ENCODE results near the gene VPS37C. TPM values are rescaled to one million over a fixed set of nuclear protein-coding genes. Genes with fewer than 3 reads are reported as not detected.
A peak's percentile ranks its signal among the peaks of the same experiment; 100 is the strongest.

The VPS37C gene
- total RNA-seq, 4 donors from 2014 or later = 9.3 to 17.5 (median 12.6) TPM

DNA sequence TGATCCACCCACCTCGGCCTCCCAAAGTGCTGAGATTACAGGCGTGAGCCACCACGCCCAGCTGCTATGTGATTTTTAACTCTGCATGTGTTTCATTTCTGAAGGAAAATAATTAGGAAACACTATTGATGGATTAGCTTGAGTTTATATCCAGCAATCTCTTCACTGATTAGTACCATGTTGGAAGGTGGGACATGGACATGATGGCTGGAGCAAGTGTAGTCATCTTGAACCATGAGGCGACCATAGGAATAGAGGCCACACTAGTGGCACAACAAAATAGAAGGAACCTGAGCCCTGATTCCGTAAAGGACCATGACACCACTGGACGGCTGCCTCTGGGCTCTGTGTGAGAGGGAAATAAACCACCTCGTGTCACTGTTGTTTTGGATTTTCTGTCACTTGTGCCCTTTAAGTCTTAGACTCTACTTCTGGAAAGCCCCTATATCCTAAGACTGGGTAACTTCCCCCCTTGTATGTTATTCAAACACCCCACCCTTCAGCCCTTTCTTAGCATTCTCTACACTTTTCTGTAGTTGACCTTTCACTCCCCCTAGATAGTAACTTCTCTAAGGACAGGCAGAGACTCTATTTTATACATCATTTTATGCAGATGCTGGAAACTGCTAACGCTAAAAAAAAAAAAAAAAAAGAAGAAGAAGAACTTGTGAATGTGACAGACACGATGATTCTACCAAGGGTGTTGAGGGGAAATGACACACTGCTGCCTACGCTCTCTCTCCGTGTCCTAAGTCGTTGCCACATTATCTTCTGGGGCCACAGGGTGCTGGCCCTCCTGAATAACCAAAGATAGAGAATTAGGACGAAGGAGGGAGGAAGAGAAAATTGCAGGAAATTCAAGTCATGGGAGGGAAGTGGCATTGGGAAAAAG is 2.7 kb upstream of the VPS37C start:
- TF ChIP-seq, protein P1, sequence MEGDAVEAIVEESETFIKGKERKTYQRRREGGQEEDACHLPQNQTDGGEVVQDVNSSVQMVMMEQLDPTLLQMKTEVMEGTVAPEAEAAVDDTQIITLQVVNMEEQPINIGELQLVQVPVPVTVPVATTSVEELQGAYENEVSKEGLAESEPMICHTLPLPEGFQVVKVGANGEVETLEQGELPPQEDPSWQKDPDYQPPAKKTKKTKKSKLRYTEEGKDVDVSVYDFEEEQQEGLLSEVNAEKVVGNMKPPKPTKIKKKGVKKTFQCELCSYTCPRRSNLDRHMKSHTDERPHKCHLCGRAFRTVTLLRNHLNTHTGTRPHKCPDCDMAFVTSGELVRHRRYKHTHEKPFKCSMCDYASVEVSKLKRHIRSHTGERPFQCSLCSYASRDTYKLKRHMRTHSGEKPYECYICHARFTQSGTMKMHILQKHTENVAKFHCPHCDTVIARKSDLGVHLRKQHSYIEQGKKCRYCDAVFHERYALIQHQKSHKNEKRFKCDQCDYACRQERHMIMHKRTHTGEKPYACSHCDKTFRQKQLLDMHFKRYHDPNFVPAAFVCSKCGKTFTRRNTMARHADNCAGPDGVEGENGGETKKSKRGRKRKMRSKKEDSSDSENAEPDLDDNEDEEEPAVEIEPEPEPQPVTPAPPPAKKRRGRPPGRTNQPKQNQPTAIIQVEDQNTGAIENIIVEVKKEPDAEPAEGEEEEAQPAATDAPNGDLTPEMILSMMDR (IDR thresholded peaks at IDR 0.05) = no peak
- no peak for DNase-seq (ENCODE audit: low spot score)
- no peak for ATAC-seq (ENCODE audit: low FRiP score)

DNA sequence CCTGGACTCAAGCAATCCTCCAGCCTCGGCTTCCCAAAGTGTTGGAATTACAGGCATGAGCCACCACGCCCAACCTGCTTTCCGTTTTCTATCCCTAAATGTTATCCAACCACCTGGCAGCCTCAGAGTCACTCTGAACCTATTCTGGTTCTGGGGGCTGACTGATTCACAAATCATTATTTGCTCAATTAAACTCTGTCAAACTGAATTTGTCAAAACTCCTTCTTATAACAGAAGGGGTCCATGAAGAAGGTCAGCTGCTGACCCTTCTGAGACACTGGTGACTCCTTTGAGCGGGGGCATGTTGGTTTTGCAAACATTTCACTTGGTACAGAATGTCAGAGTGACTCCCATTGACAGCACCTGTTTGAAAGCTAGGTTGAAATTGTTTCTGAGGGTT is 1.8 kb upstream of the VPS37C start:
- TF ChIP-seq, protein P1 (IDR thresholded peaks at IDR 0.05) = no peak
- no peak for ATAC-seq (ENCODE audit: low FRiP score)

DNA sequence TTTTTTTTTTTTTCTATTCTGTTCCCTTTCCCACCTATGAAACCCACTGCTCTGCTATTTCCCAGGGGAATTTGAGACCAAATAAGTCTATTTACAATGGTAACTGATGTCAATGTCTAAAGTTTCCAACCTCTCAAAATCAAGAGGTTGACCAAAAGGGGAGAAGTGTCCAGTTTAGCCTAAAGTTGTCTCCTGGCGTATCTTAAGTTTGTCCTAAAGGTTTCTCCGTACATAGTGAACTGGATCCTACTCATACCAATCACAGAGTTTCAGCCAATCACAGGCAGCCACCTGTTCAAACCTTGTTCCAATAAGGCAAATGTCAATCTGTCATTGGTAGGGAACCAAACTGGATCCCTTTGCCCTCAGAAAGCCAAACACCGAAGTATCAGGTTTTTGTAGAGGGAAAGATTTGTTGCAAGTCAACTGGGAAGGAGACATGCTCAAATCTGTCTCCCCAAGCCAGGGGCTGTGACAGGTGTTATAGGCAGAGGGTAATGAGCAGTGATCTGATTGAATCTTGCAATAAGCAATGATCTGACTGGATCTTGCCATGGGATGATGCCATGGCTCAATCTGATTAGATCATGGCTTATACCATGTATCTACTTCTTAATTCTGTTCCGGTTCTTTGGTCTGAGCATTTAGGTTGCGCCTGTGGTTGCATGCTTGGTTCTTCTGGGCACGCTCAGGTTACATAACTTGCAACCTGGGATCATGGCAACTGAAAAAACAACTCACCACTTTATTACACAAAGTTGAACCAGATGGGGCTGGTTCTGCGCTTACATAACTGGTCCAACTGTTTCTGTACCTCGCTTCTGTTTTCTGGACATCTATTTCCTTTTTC is 1.1 kb upstream of the VPS37C start:
- DNase-seq (ENCODE audit: low spot score) (no peak), ATAC-seq (ENCODE audit: low FRiP score) (no peak)
- TF ChIP-seq, protein P1 (IDR thresholded peaks at IDR 0.05) = no peak

More for the DNA sequence above, 1.8 kb upstream of the VPS37C start:
- no peak for DNase-seq (ENCODE audit: low spot score)

DNA sequence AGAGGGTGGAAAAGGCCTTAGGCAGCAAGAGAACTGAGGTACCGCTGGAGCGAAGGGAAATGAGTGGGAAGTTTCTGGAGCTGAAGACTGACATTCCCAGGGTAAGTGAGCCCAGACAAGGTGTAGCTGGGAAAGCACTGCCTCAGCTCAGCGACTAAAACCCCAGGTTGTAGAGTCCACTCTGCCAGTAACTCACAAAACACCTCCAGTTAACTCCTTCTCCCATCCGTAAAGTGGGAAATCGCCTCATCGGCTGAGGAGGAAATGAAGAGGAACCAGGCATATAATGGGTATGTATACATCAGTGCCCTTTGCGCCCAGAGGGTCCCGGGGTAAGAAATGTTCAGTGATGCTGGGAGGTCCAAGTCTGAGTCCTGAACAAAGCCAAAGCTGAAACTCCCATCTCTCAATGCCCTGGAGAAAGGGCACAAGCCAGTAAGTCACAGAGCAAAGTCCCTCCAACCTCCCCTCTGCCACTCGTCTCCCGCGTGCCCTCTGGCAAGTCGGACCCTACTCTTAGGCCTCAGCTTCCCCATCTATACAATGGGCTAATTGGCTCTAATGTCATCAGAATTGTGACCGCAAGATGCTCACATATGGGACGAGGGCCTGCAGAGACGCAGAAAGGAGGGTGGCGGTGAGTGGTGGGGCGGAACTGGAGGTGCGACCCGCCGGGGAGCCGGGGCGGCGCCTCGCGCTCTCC is 588 bp downstream of the VPS37C start:
- DNase-seq (ENCODE audit: low spot score) (no peak), ATAC-seq (ENCODE audit: low FRiP score) (no peak)
- TF ChIP-seq, protein P1 (IDR thresholded peaks at IDR 0.05) = no peak

DNA sequence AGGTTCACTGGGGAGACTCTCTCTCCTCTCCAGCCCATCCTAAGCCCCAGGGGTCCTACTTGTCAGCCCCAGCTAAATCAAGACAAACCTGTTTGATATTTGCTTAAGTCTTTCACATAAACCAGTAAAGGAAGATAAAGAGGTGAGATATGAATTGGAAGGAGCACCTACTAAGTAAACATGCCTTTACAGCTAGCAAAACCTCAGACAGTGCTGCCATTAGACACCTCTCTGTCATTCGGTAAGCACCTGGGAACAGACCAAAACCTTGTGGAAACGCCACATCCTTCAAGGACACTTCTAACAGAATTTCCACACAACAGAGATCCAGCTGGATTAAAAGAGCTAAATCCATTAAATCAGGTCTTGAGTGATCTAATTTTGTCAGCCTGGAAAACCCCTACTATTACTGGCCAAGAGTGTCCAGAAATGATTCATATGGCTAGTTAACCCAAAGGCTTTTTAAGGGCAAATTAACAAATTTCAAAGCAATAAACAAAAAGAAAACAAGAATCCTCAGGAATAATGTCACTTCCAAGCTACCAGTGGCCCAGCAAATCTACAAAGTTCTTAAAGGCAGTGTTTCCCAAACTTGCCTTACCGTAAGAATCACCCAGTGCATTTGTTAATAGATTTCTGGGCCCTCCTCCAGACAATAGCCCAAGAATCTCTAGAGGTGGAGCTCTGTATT is 2.4 kb downstream of the VPS37C start:
- DNase-seq (ENCODE audit: low spot score) (no peak), ATAC-seq (ENCODE audit: low FRiP score) (peak; percentile 64)
- TF ChIP-seq, protein P1 (IDR thresholded peaks at IDR 0.05) = no peak

DNA sequence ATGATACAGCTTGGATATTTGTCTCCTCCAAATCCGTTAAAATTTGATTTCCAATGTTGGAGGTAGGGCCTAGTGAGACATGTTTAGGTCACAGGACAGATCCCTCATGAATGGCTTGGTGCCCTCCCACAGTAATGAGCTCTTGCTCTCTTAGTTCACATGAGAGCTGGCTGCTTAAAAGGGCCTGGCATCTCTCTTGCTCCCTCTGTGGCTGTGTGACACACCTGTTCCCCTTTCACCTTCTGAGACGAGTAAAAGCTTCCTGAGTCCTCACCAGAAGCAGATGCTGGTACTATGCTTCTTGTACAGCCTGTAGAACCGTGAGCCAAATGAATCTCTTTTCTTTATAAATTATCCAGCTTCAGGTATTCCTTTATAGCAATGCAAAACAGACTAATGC is 3.5 kb downstream of the VPS37C start:
- no peak for ATAC-seq (ENCODE audit: low FRiP score)
- TF ChIP-seq, protein P1 (IDR thresholded peaks at IDR 0.05) = no peak
- DNase-seq (ENCODE audit: low spot score) = no peak

All from omental fat pad (tissue), 4 donors.